ENCODE measurements around the gene KRTAP12-3.
A peak's percentile ranks its signal among the peaks of the same experiment; 100 is the strongest.

KRTAP12-3 gene

GRCh38 chr21:44702973-44703730, 45.4 kb downstream of the KRTAP12-3 start:
- H3K4me1 ChIP-seq (ENCODE audit: insufficient read depth, low read length): peaks cover 25% of the 10 kb centered on the region
- H3K4me3 ChIP-seq (ENCODE audit: low read length): no peak overlapping the region
- no peak overlapping the region; the same call in 1 of the 2 replicates for H3K9ac ChIP-seq (ENCODE audit: low read depth, low read length)

GRCh38 chr21:44703731-44704635, 46.3 kb downstream of the KRTAP12-3 start:
- H3K9ac ChIP-seq (ENCODE audit: low read depth, low read length): peak overlapping the region; percentile 58; the same call in 1 of the 2 replicates
- no peak overlapping the region for H3K27ac ChIP-seq (ENCODE audit: low read length)
- H3K27me3 ChIP-seq (ENCODE audit: insufficient read depth, low read length): peaks cover 52% of the 10 kb centered on the region

More at GRCh38 chr21:44702973-44703730, 45.4 kb downstream of the KRTAP12-3 start:
- Histone ChIP-seq H3K27ac (ENCODE audit: low read length) (no peak overlapping the region), H3K9me3 (ENCODE audit: insufficient read depth, low read depth, low read length) (no peaks in the 10 kb centered on the region), H3K36me3 (ENCODE audit: insufficient read depth, low read depth, low read length) (no peaks in the 10 kb centered on the region), H3K27me3 (ENCODE audit: insufficient read depth, low read length) (peaks cover 44% of the 10 kb centered on the region)

GRCh38 chr21:44704636-44705001, 46.9 kb downstream of the KRTAP12-3 start:
- no peak overlapping the region for H3K27ac ChIP-seq (ENCODE audit: low read length)
- H3K27me3 ChIP-seq (ENCODE audit: insufficient read depth, low read length): peaks cover 59% of the 10 kb centered on the region
- H3K4me1 ChIP-seq (ENCODE audit: insufficient read depth, low read length): peaks cover 37% of the 10 kb centered on the region
- H3K4me3 ChIP-seq (ENCODE audit: low read length): peak overlapping the region; percentile 54
- H3K9ac ChIP-seq (ENCODE audit: low read depth, low read length): peak overlapping the region; percentile 58; the same call in 1 of the 2 replicates
- H3K9me3 ChIP-seq (ENCODE audit: insufficient read depth, low read depth, low read length): no peaks in the 10 kb centered on the region
- H3K36me3 ChIP-seq (ENCODE audit: insufficient read depth, low read depth, low read length): no peaks in the 10 kb centered on the region

More at GRCh38 chr21:44703731-44704635, 46.3 kb downstream of the KRTAP12-3 start:
- H3K4me1 ChIP-seq (ENCODE audit: insufficient read depth, low read length): peaks cover 31% of the 10 kb centered on the region
- no peaks in the 10 kb centered on the region for H3K9me3 ChIP-seq (ENCODE audit: insufficient read depth, low read depth, low read length)
- no peaks in the 10 kb centered on the region for H3K36me3 ChIP-seq (ENCODE audit: insufficient read depth, low read depth, low read length)
- peak overlapping the region; percentile 54; the same call in 1 of the 2 replicates for H3K4me3 ChIP-seq (ENCODE audit: low read length)

- Histone ChIP-seq H3K9me3 (ENCODE audit: insufficient read depth, low read depth, low read length) (no peaks in the 10 kb centered on the region), H3K4me3 (ENCODE audit: low read length) (peak overlapping the region; percentile 67), H3K4me1 (ENCODE audit: insufficient read depth, low read length) (peaks cover 40% of the 10 kb centered on the region), H3K27me3 (ENCODE audit: insufficient read depth, low read length) (peaks cover 74% of the 10 kb centered on the region), H3K27ac (ENCODE audit: low read length) (no peak overlapping the region), H3K36me3 (ENCODE audit: insufficient read depth, low read depth, low read length) (no peaks in the 10 kb centered on the region), H3K9ac (ENCODE audit: low read depth, low read length) (peak overlapping the region; percentile 65; the same call in 1 of the 2 replicates)
Measured at GRCh38 chr21:44706026-44706705, 48.4 kb downstream of the KRTAP12-3 start.

GRCh38 chr21:44706706-44707581, 49.2 kb downstream of the KRTAP12-3 start:
- Histone ChIP-seq H3K36me3 (ENCODE audit: insufficient read depth, low read depth, low read length) (no peaks in the 10 kb centered on the region), H3K27me3 (ENCODE audit: insufficient read depth, low read length) (peaks cover 82% of the 10 kb centered on the region), H3K4me1 (ENCODE audit: insufficient read depth, low read length) (peaks cover 40% of the 10 kb centered on the region), H3K9me3 (ENCODE audit: insufficient read depth, low read depth, low read length) (no peaks in the 10 kb centered on the region), H3K4me3 (ENCODE audit: low read length) (peak overlapping the region; percentile 67), H3K9ac (ENCODE audit: low read depth, low read length) (peak overlapping the region; percentile 65; the same call in 1 of the 2 replicates), H3K27ac (ENCODE audit: low read length) (no peak overlapping the region)

All from iPS-20b (cell line).